Pons (tissue), 1 donor: ENCODE data around the gene VAT1L.

Experiments used
- DNase-seq: peaks from one replicate; pipeline ENCODE4 v3.0.0-alpha.2; 2016; ENCODE audit warnings: low spot score

Gene VAT1L

GRCh38 chr16:77995843-77996455 lies 207.6 kb downstream of the VAT1L start:
- no peak for DNase-seq

GRCh38 chr16:77998350-77999023 lies 210.1 kb downstream of the VAT1L start:
- DNase-seq, result no peak

- DNase-seq, result no peak
These were observed 213.2 kb downstream of the VAT1L start for GRCh38 chr16:78001451-78002025.

- peak; percentile 71 for DNase-seq
These were observed 214.7 kb downstream of the VAT1L start for GRCh38 chr16:78002915-78003538.

- no peak for DNase-seq
These were observed 216.2 kb downstream of the VAT1L start for GRCh38 chr16:78004517-78004916.

- DNase-seq, result no peak
These were observed 217.5 kb downstream of the VAT1L start for GRCh38 chr16:78005881-78006280.

GRCh38 chr16:78007121-78007520 lies 218.8 kb downstream of the VAT1L start:
- no peak for DNase-seq

GRCh38 chr16:78022347-78023060 lies 234.1 kb downstream of the VAT1L start, which contains the start of gene CLEC3A:
TSS of gene CLEC3A (plus strand) at chr16:78022548. CDS start at chr16:78022627, 79 bp downstream.
- no peak for DNase-seq

- DNase-seq, result no peak
These were observed 235.8 kb downstream of the VAT1L start for GRCh38 chr16:78024159-78024558.

GRCh38 chr16:78025631-78026030 lies 237.3 kb downstream of the VAT1L start:
- DNase-seq, result no peak

GRCh38 chr16:78028018-78028417 lies 239.7 kb downstream of the VAT1L start:
- no peak for DNase-seq
